CD4-positive, alpha-beta memory T cell (primary cell): ENCODE data around the gene MYPN. TPM values are rescaled to one million over a fixed set of nuclear protein-coding genes. Genes with fewer than 3 reads are reported as not detected.

Experiments
- CTCF ChIA-PET: fragments of 350-600 bp; sonication (Branson Sonifier 250); formaldehyde crosslinking; loops from one replicate; lab custom pipeline; 2021; ENCODE audit warnings: inconsistent platforms; ENCODE audit not compliant: partially characterized antibody; lab: Charles Lee
- POLR2A ChIA-PET: fragments of 350-600 bp; sonication (Branson Sonifier 250); formaldehyde crosslinking; loops from one replicate; lab custom pipeline; 2021; ENCODE audit not compliant: partially characterized antibody; lab: Charles Lee
- DNase-seq, 5 donors: peaks; one replicate each; pipeline versions ENCODE4 v3.0.0 to v3.0.0-alpha.2; 2020 to 2022; ENCODE audit warnings: mixed read lengths in 1 of 5
- H3K27ac ChIP-seq: one replicate; pipeline ENCODE4 v1.7.0; 2013; ENCODE audit warnings: low read depth, low read length
- H3K27me3 ChIP-seq: 2 replicates; pipeline ENCODE4 v1.7.0; 2013; ENCODE audit warnings: mild to moderate bottlenecking, low read length, moderate library complexity; ENCODE audit not compliant: insufficient read depth
- H3K36me3 ChIP-seq: 2 replicates; pipeline ENCODE4 v1.7.0; 2013; ENCODE audit warnings: mild to moderate bottlenecking, low read length, moderate library complexity; ENCODE audit not compliant: insufficient read depth
- H3K4me1 ChIP-seq: 2 replicates; pipeline ENCODE4 v1.7.0; 2013; ENCODE audit warnings: mild to moderate bottlenecking, low read length, moderate library complexity; ENCODE audit not compliant: insufficient read depth
- H3K4me3 ChIP-seq, 2 donors: one replicate each; pipeline ENCODE4 v1.7.0; 2013; ENCODE audit warnings: low read length in 2 of 2, mild to moderate bottlenecking in 1 of 2
- H3K9me3 ChIP-seq, 2 donors: one replicate each; pipeline ENCODE4 v1.7.0; 2013; ENCODE audit warnings: low read length in 2 of 2, control low read depth in 1 of 2; ENCODE audit not compliant: control insufficient read depth in 1 of 2
- H3K27ac Mint-ChIP-seq, 7 donors: one replicate each; pipeline ENCODE4 v1.8.0; 2020 to 2021; ENCODE audit warnings: mixed read lengths in 7 of 7, mild to moderate bottlenecking in 6 of 7, inconsistent platforms in 3 of 7, moderate library complexity in 3 of 7
- H3K27me3 Mint-ChIP-seq, 2 donors: one replicate each; pipeline ENCODE4 v1.8.0; 2020 to 2021; ENCODE audit warnings: mixed read lengths in 2 of 2
- H3K36me3 Mint-ChIP-seq, 2 donors: one replicate each; pipeline ENCODE4 v1.8.0; 2020 to 2021; ENCODE audit warnings: mixed read lengths in 2 of 2, inconsistent platforms in 1 of 2, mild to moderate bottlenecking in 1 of 2
- H3K4me1 Mint-ChIP-seq, 4 donors: one replicate each; pipeline ENCODE4 v1.8.0; 2020 to 2021; ENCODE audit warnings: mixed read lengths in 4 of 4, mild to moderate bottlenecking in 1 of 4
- H3K4me3 Mint-ChIP-seq, 8 donors: one replicate each; pipeline ENCODE4 v1.8.0; 2020 to 2021; ENCODE audit warnings: mixed read lengths in 8 of 8, mild to moderate bottlenecking in 7 of 8, moderate library complexity in 6 of 8, inconsistent platforms in 3 of 8
- H3K9me3 Mint-ChIP-seq, 8 donors: one replicate each; pipeline ENCODE4 v1.8.0; 2020 to 2021; ENCODE audit warnings: mixed read lengths in 8 of 8, mild to moderate bottlenecking in 5 of 8, inconsistent platforms in 3 of 8, moderate library complexity in 1 of 8
- intact Hi-C: fragments of 100-400 bp; cut with micrococcal nuclease; formaldehyde crosslinking; loops from one replicate; pipeline ENCODE4 v1.15.1; 2023
- polyA plus RNA-seq, 2 donors: library from polyadenylated mRNA; unstranded; fragments of 300-500 nt; fragmentation: Illumina TruSeq; gene quantifications; one replicate each; pipeline ENCODE4 v1.2.3, GENCODE V29; 2021
- total RNA-seq, 2 experiments: library from RNA; stranded (reverse); gene quantifications; one replicate each; pipeline ENCODE4 v1.2.3, GENCODE V29; 2021

Gene MYPN
- total and polyA plus RNA-seq, 4 experiments from 2014 or later: not detected

DNA sequence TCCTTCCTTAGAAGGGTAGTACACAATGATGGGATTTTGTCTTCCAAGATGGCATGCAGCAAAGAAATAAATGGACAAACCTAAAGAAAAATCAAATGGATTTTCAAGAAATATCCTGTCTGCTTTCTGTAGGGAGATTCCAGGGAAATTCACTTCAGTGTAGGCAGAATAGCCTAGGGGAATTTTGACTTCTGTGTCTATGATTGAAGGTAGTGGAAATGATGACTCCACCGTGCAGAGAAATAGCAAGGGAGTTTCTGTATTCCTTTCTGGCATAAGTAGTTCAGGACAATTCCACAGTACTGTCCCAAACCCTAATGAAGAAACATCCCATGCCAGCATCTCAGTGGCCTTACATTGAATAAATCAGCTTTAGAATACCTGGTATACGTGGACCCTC lies 113.1 kb downstream of the MYPN start:
- no peak for DNase-seq
- H3K4me3 ChIP-seq: no peak overlapping the region
- no peaks in the 10 kb centered on the region for H3K36me3 ChIP-seq
- ChIA-PET POLR2A (no interaction called here), CTCF (no interaction called here)
- Mint-ChIP-seq H3K36me3 (no peaks in the 10 kb centered on the region), H3K4me1 (no peaks in the 10 kb centered on the region), H3K4me3 (no peak overlapping the region), H3K27ac (no peak overlapping the region), H3K9me3 (no peaks in the 10 kb centered on the region), H3K27me3 (peaks cover 0 to 2% of the 10 kb centered on the region in 2 donors)
- intact Hi-C loops: no loop called here
- no peak overlapping the region for H3K27ac ChIP-seq
- H3K9me3 ChIP-seq: no peaks in the 10 kb centered on the region
- no peaks in the 10 kb centered on the region for H3K4me1 ChIP-seq
- no peaks in the 10 kb centered on the region for H3K27me3 ChIP-seq

DNA sequence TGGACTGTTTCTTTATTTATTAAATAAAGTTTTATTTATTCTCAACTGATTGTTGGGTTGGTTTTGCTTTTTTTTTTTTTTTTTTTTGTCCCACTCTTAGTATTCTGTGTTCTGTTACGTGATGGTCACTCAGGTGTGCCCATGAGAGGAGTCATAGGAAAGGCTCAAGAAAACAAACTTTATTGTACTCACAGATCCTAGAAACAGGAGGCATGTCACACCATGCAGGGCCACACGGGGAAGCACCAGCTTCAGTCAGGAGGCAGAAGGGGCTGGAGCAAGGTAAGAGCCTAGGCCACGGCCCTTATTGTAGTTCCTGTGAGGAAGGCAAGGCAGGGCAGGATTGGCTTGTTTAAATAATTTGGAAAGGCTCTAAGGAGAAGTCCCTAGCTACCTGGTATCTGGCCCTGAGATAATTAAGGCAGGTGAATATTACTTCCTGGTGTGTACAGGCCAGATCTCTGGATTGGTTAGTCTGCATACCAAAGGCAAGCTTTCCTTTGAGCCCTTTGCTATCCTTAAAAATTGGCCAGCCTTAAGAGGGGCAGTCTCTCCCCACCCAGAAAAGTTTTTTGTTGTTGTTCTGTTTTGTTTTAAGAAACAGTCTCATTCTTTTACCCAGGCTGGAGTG lies 114.4 kb downstream of the MYPN start:
- no peak for DNase-seq
- Histone ChIP-seq H3K27me3 (peaks cover 1% of the 10 kb centered on the region), H3K9me3 (no peaks in the 10 kb centered on the region), H3K36me3 (no peaks in the 10 kb centered on the region), H3K27ac (no peak overlapping the region), H3K4me3 (no peak overlapping the region), H3K4me1 (no peaks in the 10 kb centered on the region)
- H3K4me1 Mint-ChIP-seq: no peaks in the 10 kb centered on the region
- H3K9me3 Mint-ChIP-seq: no peaks in the 10 kb centered on the region
- H3K36me3 Mint-ChIP-seq: no peaks in the 10 kb centered on the region
- intact Hi-C loops: no loop called here
- peaks cover 3 to 12% of the 10 kb centered on the region in 2 donors for H3K27me3 Mint-ChIP-seq
- H3K4me3 Mint-ChIP-seq: no peak overlapping the region
- ChIA-PET POLR2A (no interaction called here), CTCF (interaction anchor here (1.2 kb wide), 1 partner anchor 10 kb away, joined by 5 read pairs; no protein-coding TSS in a partner anchor)
- H3K27ac Mint-ChIP-seq: no peak overlapping the region

DNA sequence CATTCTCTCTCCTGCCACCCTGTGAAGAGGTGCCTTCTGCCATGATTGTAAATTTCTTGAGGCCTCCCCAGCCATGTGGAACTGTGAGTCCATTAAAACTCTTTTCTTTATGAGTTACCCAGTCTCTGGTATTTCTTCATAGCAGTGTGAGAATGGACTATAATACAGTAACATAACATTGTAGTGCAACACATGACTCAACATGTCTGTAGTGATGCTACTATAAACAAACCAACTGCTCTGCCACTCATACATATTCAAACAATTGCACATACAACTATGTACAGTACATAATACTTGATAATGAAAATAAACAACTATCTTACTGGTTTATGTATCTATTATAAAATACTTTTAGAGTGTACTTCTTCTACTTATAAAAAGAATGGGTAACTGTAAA lies 115.5 kb downstream of the MYPN start:
- Mint-ChIP-seq H3K9me3 (no peaks in the 10 kb centered on the region), H3K27me3 (peaks cover 8 to 14% of the 10 kb centered on the region in 2 donors), H3K4me3 (no peak overlapping the region), H3K36me3 (no peaks in the 10 kb centered on the region), H3K4me1 (no peaks in the 10 kb centered on the region), H3K27ac (no peak overlapping the region)
- Histone ChIP-seq H3K27me3 (peaks cover 6% of the 10 kb centered on the region), H3K36me3 (no peaks in the 10 kb centered on the region), H3K9me3 (no peaks in the 10 kb centered on the region), H3K27ac (no peak overlapping the region), H3K4me1 (no peaks in the 10 kb centered on the region), H3K4me3 (no peak overlapping the region)
- no peak for DNase-seq
- intact Hi-C loops: no loop called here
- POLR2A ChIA-PET: no interaction called here
- CTCF ChIA-PET: interaction anchor here (1.2 kb wide), 1 partner anchor 59 kb away, joined by 3 read pairs; no protein-coding TSS in a partner anchor

DNA sequence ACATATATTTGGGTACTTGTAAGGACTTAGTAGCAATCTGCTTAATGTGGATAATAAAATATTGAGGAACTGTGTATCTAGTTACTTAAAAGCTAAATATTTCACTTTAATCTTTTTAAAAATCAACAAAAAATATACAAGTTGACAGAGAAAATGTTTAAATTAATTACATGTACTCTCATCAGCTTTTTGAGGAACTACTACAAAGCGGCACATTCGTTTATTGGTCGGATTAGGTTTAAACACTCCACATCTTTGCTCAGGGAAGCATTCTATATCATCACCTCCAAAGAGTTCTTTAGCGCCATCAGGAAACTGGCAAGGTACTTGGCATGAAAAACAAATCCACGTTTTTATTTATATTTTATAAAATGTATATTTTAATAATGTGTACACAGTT lies 121.0 kb downstream of the MYPN start:
- CTCF ChIA-PET: interaction anchor here (0.9 kb wide), 1 partner anchor 18 kb away, joined by 3 read pairs; no protein-coding TSS in a partner anchor
- DNase-seq: no peak
- no peak overlapping the region for H3K4me3 ChIP-seq
- H3K4me1 ChIP-seq: peaks cover 6% of the 10 kb centered on the region
- Mint-ChIP-seq H3K9me3 (no peaks in the 10 kb centered on the region), H3K4me3 (peak overlapping the region in 2 of 8 donors; percentile 59 to 78), H3K4me1 (peaks cover 0 to 7% (median 5%) of the 10 kb centered on the region in 4 donors), H3K27me3 (peaks cover 25 to 38% of the 10 kb centered on the region in 2 donors), H3K36me3 (no peaks in the 10 kb centered on the region), H3K27ac (no peak overlapping the region)
- no peak overlapping the region for H3K27ac ChIP-seq
- POLR2A ChIA-PET: no interaction called here
- no peaks in the 10 kb centered on the region for H3K36me3 ChIP-seq
- H3K9me3 ChIP-seq: no peaks in the 10 kb centered on the region
- intact Hi-C loops: no loop called here
- H3K27me3 ChIP-seq: peaks cover 14% of the 10 kb centered on the region

DNA sequence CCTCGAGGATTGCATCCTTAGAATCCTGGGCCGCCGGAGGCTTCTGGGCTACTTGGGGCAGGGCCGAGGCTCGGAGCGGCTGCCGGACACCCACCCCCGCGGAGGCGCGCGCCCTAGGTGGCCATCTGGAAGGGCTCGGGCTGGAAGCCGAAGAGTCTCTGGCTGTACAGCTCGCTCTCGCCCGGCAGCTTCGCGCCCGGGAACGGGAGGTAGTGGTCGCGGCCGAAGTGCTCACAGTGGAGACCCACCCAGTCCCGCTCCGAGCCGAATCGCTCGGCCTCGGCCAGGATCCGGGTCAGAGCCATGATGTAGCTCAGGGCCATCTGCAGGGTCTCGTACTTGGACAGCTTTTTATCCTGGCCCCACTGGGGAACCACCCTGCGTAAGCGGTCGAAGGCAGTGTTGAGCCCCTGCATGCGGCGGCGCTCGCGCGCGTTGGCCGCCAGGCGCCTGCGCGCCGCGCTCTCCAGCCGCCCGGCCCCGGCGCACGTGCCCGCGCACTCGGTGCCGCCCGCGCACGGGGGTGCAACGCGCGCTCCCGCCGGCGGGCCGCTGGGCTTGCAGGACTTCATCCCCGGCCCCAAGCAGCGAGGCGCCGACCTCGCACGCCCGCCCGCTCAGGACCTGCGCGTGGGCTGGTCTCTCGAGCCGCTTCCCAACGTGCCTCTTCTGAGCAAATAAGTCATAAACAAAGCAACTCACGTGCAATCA lies 122.0 kb downstream of the MYPN start:
- H3K9me3 ChIP-seq: no peaks in the 10 kb centered on the region
- intact Hi-C loops: no loop called here
- peak in 4 of 5 donors; percentile 6 to 12 (median 11) for DNase-seq
- Mint-ChIP-seq H3K4me3 (peak overlapping the region; percentile 61 to 80 (median 75)), H3K9me3 (no peaks in the 10 kb centered on the region), H3K27me3 (peaks cover 25 to 38% of the 10 kb centered on the region in 2 donors), H3K36me3 (no peaks in the 10 kb centered on the region), H3K4me1 (peaks cover 0 to 7% (median 5%) of the 10 kb centered on the region in 4 donors), H3K27ac (no peak overlapping the region)
- ChIA-PET CTCF (interaction anchor here (0.7 to 1.4 kb wide), 3 partner anchors 19 to 393 kb away, joined by 3 to 6 read pairs (median 3); no protein-coding TSS in a partner anchor), POLR2A (interaction anchor here (0.9 kb wide), 1 partner anchor 100 kb away, joined by 3 read pairs; the partner anchor contains the start of gene HNRNPH3)
- no peaks in the 10 kb centered on the region for H3K36me3 ChIP-seq
- H3K27ac ChIP-seq: no peak overlapping the region
- peak overlapping the region in 1 of 2 donors; percentile 46 for H3K4me3 ChIP-seq
- peaks cover 14% of the 10 kb centered on the region for H3K27me3 ChIP-seq
- H3K4me1 ChIP-seq: peaks cover 6% of the 10 kb centered on the region

DNA sequence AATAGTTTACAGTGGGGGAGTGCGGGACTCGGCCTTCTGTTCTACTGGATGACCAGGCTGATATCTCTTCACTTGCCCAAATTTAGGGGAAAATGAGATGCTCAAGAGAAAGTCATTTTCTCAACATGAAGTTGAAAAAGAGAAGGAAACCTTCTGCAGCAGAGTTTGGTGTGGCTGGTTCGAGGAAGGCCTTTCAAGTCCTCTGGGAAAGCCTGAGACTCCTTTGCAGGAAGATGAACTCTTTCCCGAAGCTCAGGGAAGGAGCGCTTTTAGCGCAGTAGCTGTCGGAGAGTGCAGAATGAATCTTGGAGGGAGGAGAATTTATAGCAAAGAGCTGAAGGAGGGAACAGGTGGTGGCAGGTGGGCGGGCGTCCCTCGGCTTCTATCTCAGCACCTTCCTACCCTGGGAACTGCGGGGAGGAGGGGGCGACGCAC lies 122.5 kb downstream of the MYPN start, which contains the start of gene ATOH7:
TSS of gene ATOH7 (minus strand) at position 297 of the 435 bp plus-strand sequence. CDS start 436 bp downstream, outside the sequence.
- Mint-ChIP-seq H3K27me3 (peaks cover 25 to 38% of the 10 kb centered on the region in 2 donors), H3K36me3 (no peaks in the 10 kb centered on the region), H3K4me3 (peak within 1 kb of the TSS; percentile 61 to 80 (median 75)), H3K27ac (no peak within 1 kb of the TSS), H3K4me1 (peaks cover 0 to 7% (median 5%) of the 10 kb centered on the region in 4 donors), H3K9me3 (no peaks in the 10 kb centered on the region)
- H3K36me3 ChIP-seq: no peaks in the 10 kb centered on the region
- H3K9me3 ChIP-seq: no peaks in the 10 kb centered on the region
- peak within 1 kb of the TSS in 1 of 2 donors; percentile 46 for H3K4me3 ChIP-seq
- intact Hi-C loops: no loop called here
- H3K27me3 ChIP-seq: peaks cover 14% of the 10 kb centered on the region
- no peak for DNase-seq
- peaks cover 6% of the 10 kb centered on the region for H3K4me1 ChIP-seq
- ChIA-PET POLR2A (no interaction called here), CTCF (interaction anchor here (0.7 to 1.4 kb wide), 3 partner anchors 19 to 393 kb away, joined by 3 to 6 read pairs (median 3); no protein-coding TSS in a partner anchor)
- H3K27ac ChIP-seq: no peak within 1 kb of the TSS

DNA sequence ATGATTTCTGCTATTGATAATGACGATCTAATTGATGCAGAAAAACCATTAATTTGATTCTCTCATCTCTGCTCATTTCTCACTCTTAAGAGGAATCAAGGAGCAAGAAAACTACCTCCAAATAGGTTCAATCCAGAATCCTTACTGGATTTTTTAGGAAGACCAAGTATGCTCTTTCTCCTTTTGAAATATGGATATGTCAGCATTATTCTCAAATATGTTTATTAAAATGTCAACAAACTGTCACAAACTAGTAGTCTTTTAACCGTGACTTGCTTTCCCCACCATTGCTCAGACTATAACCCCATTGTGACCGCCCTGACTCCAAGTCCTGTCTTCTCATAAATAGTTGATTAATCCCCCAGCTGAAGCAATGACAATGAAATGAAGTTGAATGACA lies 123.8 kb downstream of the MYPN start:
- H3K4me1 ChIP-seq: peaks cover 6% of the 10 kb centered on the region
- Mint-ChIP-seq H3K4me3 (peak overlapping the region in 1 of 8 donors; percentile 21), H3K36me3 (no peaks in the 10 kb centered on the region), H3K27me3 (peaks cover 25 to 33% of the 10 kb centered on the region in 2 donors), H3K9me3 (no peaks in the 10 kb centered on the region), H3K4me1 (peaks cover 0 to 7% (median 5%) of the 10 kb centered on the region in 4 donors), H3K27ac (no peak overlapping the region)
- H3K9me3 ChIP-seq: no peaks in the 10 kb centered on the region
- POLR2A ChIA-PET: no interaction called here
- DNase-seq: no peak
- CTCF ChIA-PET: no interaction called here
- H3K4me3 ChIP-seq: no peak overlapping the region
- peaks cover 14% of the 10 kb centered on the region for H3K27me3 ChIP-seq
- intact Hi-C loops: no loop called here
- H3K27ac ChIP-seq: no peak overlapping the region
- no peaks in the 10 kb centered on the region for H3K36me3 ChIP-seq
